GM23248 (cell line): ENCODE data around the gene PAK4.

Source experiments
- EZH2 ChIP-seq: fragments of 200-600 bp; sonication (generic); IDR thresholded peaks from 2 replicates; pipeline ENCODE4 v1.6.1; 2018; ENCODE audit warnings: antibody characterized with exemption, mild to moderate bottlenecking; ENCODE audit not compliant: insufficient read depth, poor library complexity, severe bottlenecking
- EZH2phosphoT487 ChIP-seq: fragments of 200-600 bp; sonication (generic); IDR thresholded peaks from 2 replicates; pipeline ENCODE4 v1.6.1; 2018; ENCODE audit warnings: antibody characterized with exemption, moderate library complexity, mild to moderate bottlenecking, low read depth; ENCODE audit not compliant: insufficient read depth

DNA sequence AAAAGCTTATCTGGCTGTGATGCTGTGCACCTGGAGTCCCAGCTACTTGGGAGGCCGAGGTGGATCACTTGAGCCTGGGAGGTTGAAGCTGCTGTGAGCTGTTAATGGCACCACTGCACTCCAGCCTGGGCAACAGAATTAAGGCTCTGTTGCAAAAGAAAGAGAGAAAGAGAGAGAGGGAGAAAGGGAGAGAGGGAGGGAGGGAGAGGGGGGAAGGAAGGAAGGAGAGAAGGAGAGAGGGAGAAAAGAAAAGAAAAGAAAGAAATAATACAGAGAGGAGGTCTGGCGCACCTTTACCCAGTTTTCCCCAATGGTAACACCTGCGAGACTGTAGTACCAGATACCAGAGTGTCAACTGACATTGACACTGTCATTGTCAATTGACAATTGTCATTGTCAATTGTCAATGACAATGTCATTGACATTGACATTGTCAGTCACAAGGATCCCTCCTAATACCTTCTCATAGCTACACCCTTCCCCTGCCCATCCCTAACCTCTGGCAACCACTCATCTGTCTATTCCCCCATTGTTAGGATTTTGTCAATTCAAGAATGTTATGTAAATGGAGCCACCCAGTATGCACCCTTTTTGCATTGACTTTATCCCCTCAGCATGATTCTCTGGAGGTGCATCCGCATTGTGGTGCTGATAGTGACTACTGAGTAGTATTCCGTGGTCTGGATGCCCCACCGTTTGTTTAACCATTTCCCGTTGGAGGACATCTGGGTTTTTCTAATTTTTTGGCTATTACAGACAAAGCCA, 21.3 kb downstream of the PAK4 start:
- TF ChIP-seq EZH2phosphoT487 (no peak), EZH2 (no peak)
